HEK293 (cell line): ENCODE measurements around the gene SNRNP27.

Experiments
- CTCF ChIP-seq: fragments of 450-650 bp; formaldehyde crosslinking; IDR thresholded peaks from 2 replicates; pipeline ENCODE4 v1.5.1; 2016; ENCODE audit warnings: missing biosample characterization, missing genetic modification characterization
- REST ChIP-seq: fragments of 450-650 bp; formaldehyde crosslinking; IDR thresholded peaks from 2 replicates; pipeline ENCODE4 v1.5.1; 2016; ENCODE audit warnings: missing biosample characterization, missing genetic modification characterization
- ZBTB11 ChIP-seq: fragments of 450-650 bp; formaldehyde crosslinking; conservative IDR thresholded peaks from 2 replicates; pipeline ENCODE4 v1.5.1; 2016; ENCODE audit warnings: low read depth, missing biosample characterization, missing genetic modification characterization
- ZNF549 ChIP-seq: fragments of 450-650 bp; IDR thresholded peaks from 2 replicates; pipeline ENCODE4 v1.5.1; 2018; ENCODE audit warnings: missing biosample characterization, missing genetic modification characterization, mild to moderate bottlenecking, inconsistent platforms, moderate library complexity
- ZNF830 ChIP-seq: fragments of 450-650 bp; IDR thresholded peaks from 2 replicates; pipeline ENCODE4 v1.5.0; 2018; ENCODE audit warnings: missing biosample characterization, missing genetic modification characterization, low read depth, mild to moderate bottlenecking, moderate library complexity

- TF ChIP-seq ZNF549 (no peak), CTCF (tag by site-specific recombination) (no peak), ZNF830 (tag by site-specific recombination) (no peak), ZBTB11 (no peak), REST (tag by site-specific recombination) (no peak)
These were observed 46.0 kb downstream of the SNRNP27 start for GRCh38 chr2:69939722-69940121.
